H9 (cell line): ENCODE data around the gene FOSL2. TPM values are rescaled to one million over a fixed set of nuclear protein-coding genes. Genes with fewer than 3 reads are reported as not detected.

Experiments
- DNase-seq: peaks from one replicate; pipeline ENCODE4 v3.0.0-alpha.2; 2017
- H2AFZ ChIP-seq: one replicate; pipeline ENCODE4 v1.6.1; 2013; ENCODE audit warnings: mild to moderate bottlenecking, low read length, control low read depth, moderate library complexity
- H2AK5ac ChIP-seq: 2 replicates; pipeline ENCODE4 v1.6.1; 2013; ENCODE audit warnings: low read length, control low read depth, mixed read lengths; ENCODE audit not compliant: insufficient read length
- H2BK120ac ChIP-seq: one replicate; pipeline ENCODE4 v1.6.1; 2013; ENCODE audit warnings: low read depth, mild to moderate bottlenecking, low read length, control low read depth, inconsistent platforms; ENCODE audit not compliant: poor library complexity, severe bottlenecking
- H2BK12ac ChIP-seq: 2 replicates; pipeline ENCODE4 v1.6.1; 2013; ENCODE audit warnings: low read length, control low read depth, mixed read lengths, low read depth; ENCODE audit not compliant: insufficient read length
- H2BK15ac ChIP-seq: 2 replicates; pipeline ENCODE4 v1.6.1; 2013; ENCODE audit warnings: low read depth, low read length, control low read depth
- H2BK20ac ChIP-seq: one replicate; pipeline ENCODE4 v1.6.1; 2013; ENCODE audit warnings: low read depth, mild to moderate bottlenecking, low read length, control low read depth, inconsistent platforms; ENCODE audit not compliant: poor library complexity, severe bottlenecking
- H2BK5ac ChIP-seq: 2 replicates; pipeline ENCODE4 v1.6.1; 2013; ENCODE audit warnings: low read length, control low read depth, mixed read lengths; ENCODE audit not compliant: insufficient read length
- H3K14ac ChIP-seq: 2 replicates; pipeline ENCODE4 v1.6.1; 2013; ENCODE audit warnings: low read length, control low read depth; ENCODE audit not compliant: insufficient read depth
- H3K18ac ChIP-seq: 2 replicates; pipeline ENCODE4 v1.6.1; 2013; ENCODE audit warnings: low read depth, mild to moderate bottlenecking, mixed read lengths, low read length, control low read depth; ENCODE audit not compliant: insufficient read length
- H3K23ac ChIP-seq: 2 replicates; pipeline ENCODE4 v1.6.1; 2013; ENCODE audit warnings: low read length, control low read depth, mixed read lengths, low read depth; ENCODE audit not compliant: insufficient read length
- H3K23me2 ChIP-seq: 2 replicates; pipeline ENCODE4 v1.6.1; 2013; ENCODE audit warnings: low read depth, mild to moderate bottlenecking, mixed read lengths, low read length, control low read depth; ENCODE audit not compliant: insufficient read length, poor library complexity, severe bottlenecking
- H3K27ac ChIP-seq: 2 replicates; pipeline ENCODE4 v1.5.1; 2013; ENCODE audit warnings: low read length, control low read depth, mixed read lengths, low read depth; ENCODE audit not compliant: insufficient read length
- H3K27me3 ChIP-seq: 2 replicates; pipeline ENCODE4 v1.6.1; 2013; ENCODE audit warnings: low read length, control low read depth, inconsistent platforms; ENCODE audit not compliant: insufficient read depth
- H3K4ac ChIP-seq: 2 replicates; pipeline ENCODE4 v1.6.1; 2013; ENCODE audit warnings: low read depth, mild to moderate bottlenecking, control low read depth, inconsistent platforms, low read length, moderate library complexity
- H3K4me1 ChIP-seq: 2 replicates; pipeline ENCODE4 v1.6.1; 2013; ENCODE audit warnings: low read length, control low read depth, inconsistent platforms; ENCODE audit not compliant: insufficient read depth
- H3K4me2 ChIP-seq: 2 replicates; pipeline ENCODE4 v1.6.1; 2013; ENCODE audit warnings: low read length, control low read depth, mixed read lengths; ENCODE audit not compliant: insufficient read length, insufficient read depth
- H3K56ac ChIP-seq: 2 replicates; pipeline ENCODE4 v1.6.1; 2013; ENCODE audit warnings: low read depth, mild to moderate bottlenecking, mixed read lengths, low read length, control low read depth; ENCODE audit not compliant: insufficient read length
- H3K79me1 ChIP-seq: 2 replicates; pipeline ENCODE4 v1.6.1; 2013; ENCODE audit warnings: low read depth, mild to moderate bottlenecking, moderate library complexity, low read length, control low read depth, inconsistent platforms; ENCODE audit not compliant: insufficient read depth, poor library complexity, severe bottlenecking
- H3K79me2 ChIP-seq: 2 replicates; pipeline ENCODE4 v1.6.1; 2013; ENCODE audit warnings: low read length, control low read depth, inconsistent platforms; ENCODE audit not compliant: insufficient read depth
- H3K9ac ChIP-seq: 2 replicates; pipeline ENCODE4 v1.6.1; 2013; ENCODE audit warnings: low read length, control low read depth, mixed read lengths; ENCODE audit not compliant: insufficient read length; ENCODE audit errors: extremely low read depth
- H3K9me3 ChIP-seq: one replicate; pipeline ENCODE4 v1.6.1; 2013; ENCODE audit warnings: low read depth, low read length, inconsistent platforms; ENCODE audit not compliant: control insufficient read depth
- H3T11ph ChIP-seq: one replicate; pipeline ENCODE4 v1.6.1; 2013; ENCODE audit warnings: mild to moderate bottlenecking, low read length, control low read depth, inconsistent platforms
- H4K20me1 ChIP-seq: one replicate; pipeline ENCODE4 v1.6.1; 2013; ENCODE audit not compliant: control insufficient read depth, insufficient read length, insufficient read depth
- H4K5ac ChIP-seq: 2 replicates; pipeline ENCODE4 v1.6.1; 2013; ENCODE audit warnings: low read depth, mild to moderate bottlenecking, mixed read lengths, low read length, control low read depth; ENCODE audit not compliant: insufficient read length
- H4K8ac ChIP-seq: replicated peaks from 2 replicates; pipeline ENCODE4 v1.6.1; 2013; ENCODE audit warnings: low read length, control low read depth, mixed read lengths, low read depth; ENCODE audit not compliant: insufficient read length
- H4K91ac ChIP-seq: 2 replicates; pipeline ENCODE4 v1.6.1; 2013; ENCODE audit warnings: low read depth, mild to moderate bottlenecking, moderate library complexity, mixed read lengths, low read length, control low read depth; ENCODE audit not compliant: insufficient read length
- H3K27ac Mint-ChIP-seq, 3 experiments: 2 replicates in 2 of 3; 3 replicates in 1 of 3; pipeline ENCODE4 v1.8.0; 2020 to 2021; ENCODE audit warnings: mixed read lengths in 3 of 3, mild to moderate bottlenecking in 1 of 3, moderate library complexity in 1 of 3
- H3K27me3 Mint-ChIP-seq: 2 replicates; pipeline ENCODE4 v1.8.0; 2021; ENCODE audit warnings: low read depth, mild to moderate bottlenecking, moderate library complexity, mixed read lengths
- H3K36me3 Mint-ChIP-seq, 3 experiments: 2 replicates in 2 of 3; 3 replicates in 1 of 3; pipeline ENCODE4 v1.8.0; 2020 to 2021; ENCODE audit warnings: low read depth in 3 of 3, mixed read lengths in 3 of 3; ENCODE audit not compliant: insufficient read depth in 1 of 3
- H3K4me1 Mint-ChIP-seq, 2 experiments: 2 replicates each; pipeline ENCODE4 v1.8.0; 2020; ENCODE audit warnings: mixed read lengths in 2 of 2
- H3K4me3 Mint-ChIP-seq, 2 experiments: 2 replicates in 1 of 2; 3 replicates in 1 of 2; pipeline ENCODE4 v1.8.0; 2020 to 2021; ENCODE audit warnings: mild to moderate bottlenecking in 2 of 2, mixed read lengths in 2 of 2, moderate library complexity in 1 of 2
- H3K9me3 Mint-ChIP-seq, 2 experiments: 2 replicates in 1 of 2; 3 replicates in 1 of 2; pipeline ENCODE4 v1.8.0; 2020; ENCODE audit warnings: mild to moderate bottlenecking in 2 of 2, mixed read lengths in 2 of 2, moderate library complexity in 1 of 2
- CTCF ChIP-seq: fragments of 200-600 bp; sonication (generic); conservative IDR thresholded peaks from 3 replicates; pipeline ENCODE4 v1.8.0; 2021; ENCODE audit warnings: antibody characterized with exemption, mild to moderate bottlenecking
- WGBS: extraction: QIAGEN DNeasy Blood & Tissue Kit; methylation state at CpG from one replicate; pipeline ENCODE4 v1.1.7; 2013; ENCODE audit warnings: missing lambda C conversion rate, low lambda C conversion rate, mixed read lengths; ENCODE audit not compliant: insufficient read length; ENCODE audit errors: extremely low coverage; 5-methylcytosine and 5-hydroxymethylcytosine counted together
- total RNA-seq: library from RNA; stranded (reverse); gene quantifications from 2 replicates; pipeline ENCODE4 v1.2.1, GENCODE V29; 2021

FOSL2 gene
- total RNA-seq, 1 experiment from 2014 or later, result 7.4 TPM

- H3T11ph ChIP-seq, result no peak overlapping the region
- H3K27me3 Mint-ChIP-seq, result peaks cover 16% of the 10 kb centered on the region
- no peaks in the 10 kb centered on the region for H4K20me1 ChIP-seq
- H3K9ac ChIP-seq, result no peak overlapping the region
- H3K56ac ChIP-seq, result no peak overlapping the region
- no peak overlapping the region for H3K4me2 ChIP-seq
- no peaks in the 10 kb centered on the region for H3K9me3 ChIP-seq
- H3K27ac Mint-ChIP-seq, result no peak overlapping the region
- peaks cover 19% of the 10 kb centered on the region; the same call in 1 of the 2 replicates for H3K27me3 ChIP-seq
- H2BK120ac ChIP-seq, result no peak overlapping the region
- H2BK12ac ChIP-seq, result no peak overlapping the region
- no peak overlapping the region for H2AK5ac ChIP-seq
- H3K79me1 ChIP-seq, result no peaks in the 10 kb centered on the region
- H3K4ac ChIP-seq, result no peak overlapping the region
- DNase-seq, result no peak
- H3K23me2 ChIP-seq, result peaks cover 21% of the 10 kb centered on the region
- WGBS, result no CpG with 5 or more reads among the region's 15 CpGs
- H3K9me3 Mint-ChIP-seq, result no peaks in the 10 kb centered on the region
- no peak overlapping the region for H2AFZ ChIP-seq
- no peak overlapping the region for H3K27ac ChIP-seq
- no peak overlapping the region for H2BK15ac ChIP-seq
- no peak overlapping the region for H4K91ac ChIP-seq
- H3K14ac ChIP-seq, result no peak overlapping the region
- H4K5ac ChIP-seq, result no peak overlapping the region
- H3K36me3 Mint-ChIP-seq, result no peaks in the 10 kb centered on the region
- H3K79me2 ChIP-seq, result no peaks in the 10 kb centered on the region
- TF ChIP-seq CTCF, result no peak
- H2BK20ac ChIP-seq, result no peak overlapping the region
- H4K8ac ChIP-seq, result no peak overlapping the region
- no peak overlapping the region for H3K18ac ChIP-seq
- H3K4me3 Mint-ChIP-seq, result no peak overlapping the region
- H3K4me1 Mint-ChIP-seq, result peaks cover 16 to 17% of the 10 kb centered on the region in 2 experiments
- H3K4me1 ChIP-seq, result peaks cover 3% of the 10 kb centered on the region; the same call in 1 of the 2 replicates
- H3K23ac ChIP-seq, result no peak overlapping the region
- H2BK5ac ChIP-seq, result no peak overlapping the region
These were observed 2.8 kb downstream of the FOSL2 start for GRCh38 chr2:28395334-28396061.
